ENCODE results near the gene ANO10. TPM values are rescaled to one million over a fixed set of nuclear protein-coding genes. Genes with fewer than 3 reads are reported as not detected.

The ANO10 gene
- total RNA-seq, 1 experiment from 2014 or later, result 9.7 TPM

DNA sequence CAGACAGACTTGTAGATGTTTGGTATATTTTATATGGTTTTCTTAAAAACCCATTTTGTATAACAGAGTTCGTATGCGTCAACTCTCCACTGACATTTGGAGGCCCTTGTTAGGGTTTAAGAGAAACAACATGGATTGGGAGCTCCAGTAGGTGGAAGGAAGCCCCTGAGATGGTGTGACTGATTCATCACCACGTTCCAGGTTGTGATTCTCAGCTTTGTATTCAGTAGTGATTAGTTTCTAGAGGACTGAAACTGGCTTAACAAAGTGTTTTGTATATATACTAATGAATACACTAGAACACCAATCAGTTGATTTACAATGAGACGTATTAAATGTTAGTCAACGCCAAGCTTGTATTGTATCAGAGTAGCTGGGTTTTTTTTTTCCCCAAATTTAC lies 301.5 kb downstream of the ANO10 start:
- Histone ChIP-seq H3K36me3 (ENCODE audit: insufficient read depth, low read length, poor library complexity, severe bottlenecking) (no peaks in the 10 kb centered on the region), H3K9me3 (ENCODE audit: low read depth, low read length, poor library complexity, severe bottlenecking) (no peaks in the 10 kb centered on the region), H3K4me1 (ENCODE audit: insufficient read depth, low read length, poor library complexity, severe bottlenecking) (no peaks in the 10 kb centered on the region), H3K27ac (ENCODE audit: low read depth, low read length, poor library complexity, severe bottlenecking) (no peak overlapping the region), H3K4me3 (ENCODE audit: low read depth, low read length, poor library complexity, severe bottlenecking) (no peak overlapping the region), H3K27me3 (replicated peaks; ENCODE audit: insufficient read depth, low read depth, low read length, poor library complexity) (no peaks in the 10 kb centered on the region)
- intact Hi-C loops (cut with micrococcal nuclease; ENCODE audit: unreplicated experiment), result no loop called here
- no TSS peak for BruUV-seq (replicated peaks)
- CTCF ChIA-PET, result no interaction called here
- POLR2A ChIA-PET (ENCODE audit: low non-redundant PET), result no interaction called here
- no peak for TF ChIP-seq EZH2 (IDR thresholded peaks at IDR 0.05; ENCODE audit: borderline replicate concordance, low read depth, low read length, poor library complexity, severe bottlenecking)
- TF ChIP-seq, protein P1, sequence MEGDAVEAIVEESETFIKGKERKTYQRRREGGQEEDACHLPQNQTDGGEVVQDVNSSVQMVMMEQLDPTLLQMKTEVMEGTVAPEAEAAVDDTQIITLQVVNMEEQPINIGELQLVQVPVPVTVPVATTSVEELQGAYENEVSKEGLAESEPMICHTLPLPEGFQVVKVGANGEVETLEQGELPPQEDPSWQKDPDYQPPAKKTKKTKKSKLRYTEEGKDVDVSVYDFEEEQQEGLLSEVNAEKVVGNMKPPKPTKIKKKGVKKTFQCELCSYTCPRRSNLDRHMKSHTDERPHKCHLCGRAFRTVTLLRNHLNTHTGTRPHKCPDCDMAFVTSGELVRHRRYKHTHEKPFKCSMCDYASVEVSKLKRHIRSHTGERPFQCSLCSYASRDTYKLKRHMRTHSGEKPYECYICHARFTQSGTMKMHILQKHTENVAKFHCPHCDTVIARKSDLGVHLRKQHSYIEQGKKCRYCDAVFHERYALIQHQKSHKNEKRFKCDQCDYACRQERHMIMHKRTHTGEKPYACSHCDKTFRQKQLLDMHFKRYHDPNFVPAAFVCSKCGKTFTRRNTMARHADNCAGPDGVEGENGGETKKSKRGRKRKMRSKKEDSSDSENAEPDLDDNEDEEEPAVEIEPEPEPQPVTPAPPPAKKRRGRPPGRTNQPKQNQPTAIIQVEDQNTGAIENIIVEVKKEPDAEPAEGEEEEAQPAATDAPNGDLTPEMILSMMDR (conservative IDR thresholded peaks at IDR 0.05; ENCODE audit: low read depth, low read length), result no peak
- DNase-seq (ENCODE audit: low spot score), result no peak

GRCh38 chr3:43319794-43320193 lies 302.0 kb downstream of the ANO10 start:
- intact Hi-C loops (cut with micrococcal nuclease; ENCODE audit: unreplicated experiment), result no loop called here
- POLR2A ChIA-PET (ENCODE audit: low non-redundant PET), result no interaction called here
- no peaks in the 10 kb centered on the region for H3K4me1 ChIP-seq (ENCODE audit: insufficient read depth, low read length, poor library complexity, severe bottlenecking)
- no peak for DNase-seq (ENCODE audit: low spot score)
- H3K9me3 ChIP-seq (ENCODE audit: low read depth, low read length, poor library complexity, severe bottlenecking), result no peaks in the 10 kb centered on the region
- no peak for TF ChIP-seq EZH2 (IDR thresholded peaks at IDR 0.05; ENCODE audit: borderline replicate concordance, low read depth, low read length, poor library complexity, severe bottlenecking)
- TF ChIP-seq, protein P1 (conservative IDR thresholded peaks at IDR 0.05; ENCODE audit: low read depth, low read length), result no peak
- CTCF ChIA-PET, result no interaction called here
- no peak overlapping the region for H3K4me3 ChIP-seq (ENCODE audit: low read depth, low read length, poor library complexity, severe bottlenecking)
- no peaks in the 10 kb centered on the region for H3K36me3 ChIP-seq (ENCODE audit: insufficient read depth, low read length, poor library complexity, severe bottlenecking)
- BruUV-seq (replicated peaks), result no TSS peak
- H3K27ac ChIP-seq (ENCODE audit: low read depth, low read length, poor library complexity, severe bottlenecking), result no peak overlapping the region
- H3K27me3 ChIP-seq (replicated peaks; ENCODE audit: insufficient read depth, low read depth, low read length, poor library complexity), result no peaks in the 10 kb centered on the region

DNA sequence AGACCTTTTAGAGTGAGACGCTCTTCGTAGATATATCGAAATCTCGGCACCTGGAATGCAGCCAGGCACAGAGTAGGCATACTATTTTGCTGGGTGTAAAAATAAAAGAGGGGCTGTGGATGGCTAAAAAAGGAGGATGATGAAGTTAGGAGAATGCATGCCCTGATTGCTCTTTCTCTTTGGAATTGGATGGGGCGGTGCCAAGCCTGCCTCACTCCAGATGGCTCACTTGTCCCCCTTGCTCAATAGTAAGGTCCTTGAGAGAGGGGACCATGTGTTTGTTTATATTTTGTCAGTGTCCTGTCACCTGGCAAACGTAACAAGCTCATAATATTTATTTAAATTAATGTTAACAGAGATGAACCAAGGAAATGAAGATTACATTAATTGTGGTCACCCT lies 302.4 kb downstream of the ANO10 start:
- no peak for DNase-seq (ENCODE audit: low spot score)
- Histone ChIP-seq H3K9me3 (ENCODE audit: low read depth, low read length, poor library complexity, severe bottlenecking) (no peaks in the 10 kb centered on the region), H3K27ac (ENCODE audit: low read depth, low read length, poor library complexity, severe bottlenecking) (no peak overlapping the region), H3K27me3 (replicated peaks; ENCODE audit: insufficient read depth, low read depth, low read length, poor library complexity) (no peaks in the 10 kb centered on the region), H3K4me3 (ENCODE audit: low read depth, low read length, poor library complexity, severe bottlenecking) (no peak overlapping the region), H3K36me3 (ENCODE audit: insufficient read depth, low read length, poor library complexity, severe bottlenecking) (no peaks in the 10 kb centered on the region), H3K4me1 (ENCODE audit: insufficient read depth, low read length, poor library complexity, severe bottlenecking) (no peaks in the 10 kb centered on the region)
- BruUV-seq (replicated peaks), result no TSS peak
- intact Hi-C loops (cut with micrococcal nuclease; ENCODE audit: unreplicated experiment), result no loop called here
- no peak for TF ChIP-seq EZH2 (IDR thresholded peaks at IDR 0.05; ENCODE audit: borderline replicate concordance, low read depth, low read length, poor library complexity, severe bottlenecking)
- TF ChIP-seq, protein P1 (conservative IDR thresholded peaks at IDR 0.05; ENCODE audit: low read depth, low read length), result no peak
- ChIA-PET POLR2A (ENCODE audit: low non-redundant PET) (no interaction called here), CTCF (no interaction called here)
